GM13976 (cell line): ENCODE results near the gene BIRC5.

Experiments
- DNase-seq: peaks from one replicate; pipeline ENCODE4 v3.0.0; 2012; ENCODE audit warnings: low spot score
- CTCF ChIP-seq: IDR thresholded peaks from 2 replicates; pipeline ENCODE4 v1.5.1; 2012; ENCODE audit warnings: borderline replicate concordance, mild to moderate bottlenecking; ENCODE audit not compliant: insufficient read depth; ENCODE audit errors: extremely low read depth, missing control alignments, control extremely low read depth
- in situ Hi-C: fragments of 300-500 bp; cut with MboI; formaldehyde crosslinking; loops from one replicate; pipeline ENCODE4 v1.12.0; 2022; ENCODE audit warnings: low sequenced_read_pairs, mixed read lengths, inconsistent platforms; ENCODE audit not compliant: unreplicated experiment

The BIRC5 gene

GRCh38 chr17:78214016-78214705 lies at the start of gene BIRC5:
BIRC5 (plus strand) TSS chr17:78214253; CDS start chr17:78214317, 64 bp downstream.
- no peak for TF ChIP-seq CTCF
- DNase-seq: peak; percentile 100
- in situ Hi-C loops: no loop called here

GRCh38 chr17:78164748-78165607 lies 49.1 kb upstream of the BIRC5 start:
- in situ Hi-C loops: no loop called here
- DNase-seq: no peak
- no peak for TF ChIP-seq CTCF

GRCh38 chr17:78166416-78166815 lies 47.6 kb upstream of the BIRC5 start:
- in situ Hi-C loops: no loop called here
- DNase-seq: no peak

GRCh38 chr17:78168242-78168902 lies 45.7 kb upstream of the BIRC5 start, which contains the start of gene SYNGR2:
SYNGR2 (plus strand) TSS chr17:78168581; CDS start chr17:78168617, 36 bp downstream.
- in situ Hi-C loops: no loop called here
- TF ChIP-seq CTCF: no peak
- peak; percentile 95 for DNase-seq

More at GRCh38 chr17:78166416-78166815, 47.6 kb upstream of the BIRC5 start:
- no peak for TF ChIP-seq CTCF

GRCh38 chr17:78168903-78169793 lies 44.9 kb upstream of the BIRC5 start:
- no peak for TF ChIP-seq CTCF
- peak; percentile 75 for DNase-seq
- in situ Hi-C loops: no loop called here
